K562 (cell line): ENCODE data around the gene PHF5A. TPM values are rescaled to one million over a fixed set of nuclear protein-coding genes. Genes with fewer than 3 reads are reported as not detected.

Experiments used
- ATAC-seq: fragments of 200-7000 bp; cut with Tn5 transposase; 3 replicates; pipeline ENCODE4 v1.9.1; 2020; ENCODE audit warnings: moderate library complexity
- BruUV-seq: library from RNA; stranded (reverse); fragments of 400-500 nt; replicated peaks from 2 replicates; lab custom pipeline; 2021; lab: Mats Ljungman, UMichigan
- CTCF ChIA-PET: fragments of 300-600 bp; formaldehyde crosslinking; extraction: SDS; loops from one replicate; lab custom pipeline; 2021; ENCODE audit warnings: low intra/inter-chr PET ratio; lab: Yijun Ruan, JAX
- POLR2A ChIA-PET: fragments of 300-600, 350-650 bp; sonication (Branson Sonifier 250); formaldehyde crosslinking; extraction: SDS; loops from one replicate; lab custom pipeline; 2021; ENCODE audit warnings: antibody characterized with exemption, inconsistent platforms; lab: Yijun Ruan, JAX
- DNase-seq, 4 experiments: peaks; one replicate each; pipeline versions ENCODE4 v3.0.0 to v3.0.0-alpha.2; 2011 to 2018; ENCODE audit warnings: low spot score in 3 of 4, mixed read lengths in 3 of 4; ENCODE audit errors: extremely low read depth in 1 of 4
- FAIRE-seq: peaks from 2 replicates; lab custom pipeline; 2011; peaks lifted over from hg19 to GRCh38; lab: Jason Lieb, UNC
- H2AFZ ChIP-seq: 2 replicates; pipeline ENCODE4 v1.6.0; 2011; ENCODE audit warnings: low read depth, low read length, control low read depth, inconsistent platforms
- H3K27ac ChIP-seq: fragments of 200-600 bp; 3 replicates; pipeline ENCODE4 v1.8.0; 2011; ENCODE audit warnings: low read depth, mild to moderate bottlenecking, control low read depth, inconsistent platforms, low read length, moderate library complexity, mixed read lengths; ENCODE audit errors: extremely low read depth
- H3K27me3 ChIP-seq, 2 experiments: fragments of 300-600 bp in 1 of 2; 2 replicates in 1 of 2; 3 replicates in 1 of 2; pipeline versions ENCODE4 v1.6.0 to v1.8.0; 2011; ENCODE audit warnings: inconsistent platforms in 2 of 2, low read length in 2 of 2, mild to moderate bottlenecking in 1 of 2, mixed read lengths in 1 of 2, moderate library complexity in 1 of 2; ENCODE audit not compliant: control insufficient read depth in 2 of 2, insufficient read depth in 2 of 2
- H3K36me3 ChIP-seq: fragments of 300-600 bp; 3 replicates; pipeline ENCODE4 v1.8.0; 2011; ENCODE audit warnings: mild to moderate bottlenecking, low read length, inconsistent platforms; ENCODE audit not compliant: control insufficient read depth, insufficient read depth
- H3K4me1 ChIP-seq, 2 experiments: fragments of 200-600 bp in 1 of 2; replicated peaks in 1 of 2; 2 replicates in 1 of 2; 3 replicates in 1 of 2; pipeline versions ENCODE4 v1.5.1 to v1.8.0; 2011; ENCODE audit warnings: inconsistent platforms in 2 of 2, low read length in 2 of 2, mild to moderate bottlenecking in 1 of 2, mixed read lengths in 1 of 2, moderate library complexity in 1 of 2; ENCODE audit not compliant: control insufficient read depth in 2 of 2, insufficient read depth in 2 of 2
- H3K4me2 ChIP-seq: 2 replicates; pipeline ENCODE4 v1.6.1; 2011; ENCODE audit warnings: low read length, control low read depth, inconsistent platforms, mixed read lengths; ENCODE audit not compliant: insufficient read depth
- H3K4me3 ChIP-seq: fragments of 200-600 bp; sonication (generic), shearing (Covaris generic); 2 replicates; pipeline ENCODE4 v1.5.1; 2016; ENCODE audit warnings: control low read depth, inconsistent platforms
- H3K79me2 ChIP-seq: fragments of 200-600 bp; 3 replicates; pipeline ENCODE4 v1.8.0; 2011; ENCODE audit warnings: low read length, inconsistent platforms; ENCODE audit not compliant: control insufficient read depth, insufficient read depth
- H3K9ac ChIP-seq, 2 experiments: 2 replicates each; pipeline versions ENCODE4 v1.6.0 to v1.6.1; 2011; ENCODE audit warnings: low read depth in 2 of 2, low read length in 2 of 2, control low read depth in 1 of 2, inconsistent platforms in 1 of 2, mild to moderate bottlenecking in 1 of 2, mixed read lengths in 1 of 2; ENCODE audit not compliant: insufficient read depth in 1 of 2
- H3K9me1 ChIP-seq: one replicate; pipeline ENCODE4 v1.6.0; 2011; ENCODE audit warnings: inconsistent platforms, mild to moderate bottlenecking, low read length, moderate library complexity; ENCODE audit not compliant: control insufficient read depth, insufficient read depth
- H3K9me3 ChIP-seq: replicated peaks from 2 replicates; pipeline ENCODE4 v1.5.1; 2011; ENCODE audit warnings: low read depth, low read length, inconsistent platforms; ENCODE audit not compliant: control insufficient read depth, insufficient read depth
- H4K20me1 ChIP-seq: replicated peaks from 2 replicates; pipeline ENCODE4 v1.6.1; 2011; ENCODE audit warnings: low read length, inconsistent platforms, mixed read lengths; ENCODE audit not compliant: control insufficient read depth, insufficient read depth
- CC2D1A ChIP-seq: fragments of 450-650 bp; IDR thresholded peaks from 2 replicates; pipeline ENCODE4 v1.6.1; 2017; ENCODE audit warnings: mild to moderate bottlenecking
- CCAR2 ChIP-seq: fragments of 200-400 bp; formaldehyde crosslinking; IDR thresholded peaks from 2 replicates; pipeline ENCODE4 v1.6.1; 2017; ENCODE audit warnings: mild to moderate bottlenecking, low read depth, low read length
- GATA2 ChIP-seq: sonication (generic); formaldehyde crosslinking; IDR thresholded peaks from 2 replicates; pipeline ENCODE4 v1.4.0; 2020; ENCODE audit warnings: mild to moderate bottlenecking, missing genetic modification reagents
- HMG20B ChIP-seq: fragments of 250-450 bp; sonication (Bioruptor Pico); IDR thresholded peaks from 2 replicates; pipeline ENCODE4 v1.5.0; 2021; ENCODE audit warnings: mild to moderate bottlenecking
- HNRNPLL ChIP-seq: fragments of 200-400 bp; formaldehyde crosslinking; IDR thresholded peaks from 2 replicates; pipeline ENCODE4 v1.6.1; 2017; ENCODE audit warnings: low read length, low read depth, mild to moderate bottlenecking; ENCODE audit not compliant: poor library complexity, severe bottlenecking
- MAZ ChIP-seq, 2 experiments: fragments of 450-650 bp in 1 of 2; sonication (generic) in 1 of 2; formaldehyde crosslinking; IDR thresholded peaks in 1 of 2; conservative IDR thresholded peaks in 1 of 2; 2 replicates each; pipeline versions ENCODE4 v1.4.0 to v1.5.0; 2020; ENCODE audit warnings: mild to moderate bottlenecking in 1 of 2, missing genetic modification reagents in 1 of 2
- PHTF2 ChIP-seq: fragments of 250-450 bp; sonication (Bioruptor Pico); IDR thresholded peaks from 2 replicates; pipeline ENCODE4 v1.5.0; 2021; ENCODE audit warnings: mild to moderate bottlenecking
- PRMT5 ChIP-seq: sonication (generic); formaldehyde crosslinking; IDR thresholded peaks from 2 replicates; pipeline ENCODE4 v1.5.0; 2020; ENCODE audit warnings: missing genetic modification reagents
- STAT5B ChIP-seq: fragments of 250-450 bp; sonication (Bioruptor Pico); IDR thresholded peaks from 2 replicates; pipeline ENCODE4 v1.8.0; 2021; ENCODE audit warnings: mild to moderate bottlenecking, inconsistent platforms
- TFAM ChIP-seq: fragments of 250-450 bp; sonication (Bioruptor Pico); conservative IDR thresholded peaks from 2 replicates; pipeline ENCODE4 v1.5.0; 2021; ENCODE audit warnings: mild to moderate bottlenecking, moderate library complexity
- ZNF197 ChIP-seq: fragments of 200-800 bp; sonication (Bioruptor generic); IDR thresholded peaks from 2 replicates; pipeline ENCODE4 v1.6.1; 2016; ENCODE audit warnings: low read depth, missing genetic modification characterization, missing compliant biosample characterization
- WGBS: fragments of 100-300 bp; shearing (Covaris generic); methylation state at CpG from one replicate; pipeline ENCODE4 v1.1.6; 2016; ENCODE audit warnings: low coverage, mixed read lengths; ENCODE audit not compliant: insufficient coverage; ENCODE audit errors: missing lambda C conversion rate; 5-methylcytosine and 5-hydroxymethylcytosine counted together
- in situ Hi-C: fragments of 300-500 bp; cut with MboI; formaldehyde crosslinking; loops from 4 replicates; pipeline ENCODE4 v1.15.0; 2018; ENCODE audit warnings: inconsistent platforms, mixed read lengths
- intact Hi-C: fragments of 100-400 bp; cut with micrococcal nuclease; formaldehyde crosslinking; loops from 2 replicates; pipeline ENCODE4 v1.14.2; 2022
- polyA plus RNA-seq, 8 experiments: library from polyadenylated mRNA; depleted of rRNA in 4 of 8; stranded (reverse) in 5 of 8; unstranded in 3 of 8; fragments of >200 nt; fragmentation: Nextera tagmentation in 2 of 8; fragmentation: Illumina TruSeq in 1 of 8; extraction: Ambion mirVana in 2 of 8; extraction: Trizol in 1 of 8; gene quantifications; 2 replicates each; pipeline versions ENCODE4 v1.2.1 to v1.2.3, GENCODE V29; 2011 to 2014; ENCODE audit warnings: inconsistent platforms in 1 of 8, missing spikeins in 1 of 8
- total RNA-seq, 7 experiments: library from RNA; depleted of rRNA in 6 of 7; stranded (reverse); fragments of >200 nt in 6 of 7; fragmentation: Illumina TruSeq in 2 of 7; extraction: Trizol in 2 of 7; gene quantifications; 2 replicates each; pipeline versions ENCODE4 v1.2.1 to v1.2.3, GENCODE V29; 2011 to 2021; ENCODE audit warnings: low replicate concordance in 1 of 7
- TF ChIP-seq, protein P1 (sequence below): sonication (generic); formaldehyde crosslinking; IDR thresholded peaks from 2 replicates; pipeline ENCODE4 v1.8.0; 2022; ENCODE audit warnings: missing genetic modification reagents, mild to moderate bottlenecking, moderate library complexity, borderline replicate concordance

The PHF5A gene
- total and polyA plus RNA-seq, 9 of the 15 experiments (the other 6 are each of a cell fraction or from before 2014, with no cell fraction given), result 14.2 to 144 (median 101) TPM

DNA sequence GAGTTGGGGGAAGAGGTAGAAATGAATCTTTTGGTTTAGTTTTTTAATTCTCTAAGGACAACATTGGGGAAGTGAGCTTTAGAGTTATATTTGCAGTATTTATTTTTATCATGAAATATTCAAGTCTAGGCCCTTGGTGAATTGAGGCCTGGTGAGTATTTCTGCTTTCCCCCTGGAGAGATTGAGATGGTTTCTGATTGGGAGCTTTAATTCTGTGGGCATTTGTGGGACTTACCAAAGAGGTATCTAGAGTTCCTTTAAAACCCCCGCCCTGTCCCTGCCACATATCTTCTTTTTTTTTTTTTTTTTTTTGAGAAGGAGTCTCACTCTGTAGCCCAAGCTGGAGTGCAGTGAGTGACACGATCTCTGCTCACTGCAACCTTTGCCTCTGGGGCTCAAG is 10.0 kb upstream of the PHF5A start:
- POLR2A ChIA-PET, result interaction anchor here (0.6 to 3.2 kb wide), 6 partner anchors 10 to 390 kb away, joined by 3 to 18 read pairs (median 4); partner anchors contain the start of genes ACO2 and PHF5A
- no peak overlapping the region for H3K4me3 ChIP-seq
- no peaks in the 10 kb centered on the region for H3K27me3 ChIP-seq
- H3K9me1 ChIP-seq, result peaks cover 4% of the 10 kb centered on the region
- no TSS peak for BruUV-seq
- CTCF ChIA-PET, result no interaction called here
- no peak for DNase-seq
- no peak overlapping the region for H3K9ac ChIP-seq
- no peak overlapping the region for H3K4me2 ChIP-seq
- TF ChIP-seq STAT5B (CRISPR knock-in tag) (no peak), TFAM (CRISPR knock-in tag) (no peak), HMG20B (CRISPR knock-in tag) (no peak), PRMT5 (CRISPR knock-in tag) (no peak), CC2D1A (no peak), GATA2 (no peak), ZNF197 (no peak), PHTF2 (CRISPR knock-in tag) (no peak), HNRNPLL (no peak), MAZ (CRISPR knock-in tag; conservative IDR thresholded peaks at IDR 0.05 in 1 of 2, IDR thresholded peaks at IDR 0.05 in 1 of 2) (no peak), CCAR2 (no peak)
- TF ChIP-seq, protein P1, sequence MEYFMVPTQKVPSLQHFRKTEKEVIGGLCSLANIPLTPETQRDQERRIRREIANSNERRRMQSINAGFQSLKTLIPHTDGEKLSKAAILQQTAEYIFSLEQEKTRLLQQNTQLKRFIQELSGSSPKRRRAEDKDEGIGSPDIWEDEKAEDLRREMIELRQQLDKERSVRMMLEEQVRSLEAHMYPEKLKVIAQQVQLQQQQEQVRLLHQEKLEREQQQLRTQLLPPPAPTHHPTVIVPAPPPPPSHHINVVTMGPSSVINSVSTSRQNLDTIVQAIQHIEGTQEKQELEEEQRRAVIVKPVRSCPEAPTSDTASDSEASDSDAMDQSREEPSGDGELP (CRISPR knock-in tag), result no peak
- H3K9me3 ChIP-seq, result no peaks in the 10 kb centered on the region
- H2AFZ ChIP-seq, result no peak overlapping the region
- intact Hi-C loops, result no loop called here
- H3K79me2 ChIP-seq, result peaks cover 91% of the 10 kb centered on the region
- no peak for ATAC-seq
- H3K36me3 ChIP-seq, result peaks cover 61% of the 10 kb centered on the region; the same call in 2 of the 3 replicates
- H3K27ac ChIP-seq, result no peak overlapping the region
- peaks cover 6% of the 10 kb centered on the region in 2 experiments; a peak in 4 of 5 replicates for H3K4me1 ChIP-seq
- in situ Hi-C loops, result no loop called here
- H4K20me1 ChIP-seq, result peaks cover 36% of the 10 kb centered on the region
- FAIRE-seq, result no peak
- 20% methylated on average over 1 of the region's 2 CpGs for WGBS
